HG03432 (cell line): Measurements from ENCODE around the gene TRPC1.
"Not testable (repeated sequence)": the region's sequence is repeated elsewhere in the genome, so short reads cannot be mapped to it uniquely, and the experiment has no call there.

Experiments used
- ATAC-seq: cut with Tn5 transposase; IDR thresholded peaks from one replicate; pipeline ENCODE4 v1.9.1; 2021; ENCODE audit warnings: mild to moderate bottlenecking, moderate library complexity; ENCODE audit not compliant: unreplicated experiment

TRPC1 gene

GRCh38 chr3:142750531-142750930 lies 26.7 kb downstream of the TRPC1 start:
- ATAC-seq = not testable (repeated sequence)

- ATAC-seq = not testable (repeated sequence)
Measured at GRCh38 chr3:142752605-142753004, 28.8 kb downstream of the TRPC1 start.

- ATAC-seq = no peak
Measured at GRCh38 chr3:142754494-142754893, 30.7 kb downstream of the TRPC1 start.

GRCh38 chr3:142768338-142768737 lies 44.5 kb downstream of the TRPC1 start:
- ATAC-seq = no peak

- ATAC-seq = no peak
Measured at GRCh38 chr3:142777927-142778326, 54.1 kb downstream of the TRPC1 start.

- no peak for ATAC-seq
Measured at GRCh38 chr3:142778541-142778940, 54.7 kb downstream of the TRPC1 start.

GRCh38 chr3:142779591-142779990 lies 55.8 kb downstream of the TRPC1 start:
- no peak for ATAC-seq

- no peak for ATAC-seq
Measured at GRCh38 chr3:142782616-142783015, 58.8 kb downstream of the TRPC1 start.

- no peak for ATAC-seq
Measured at GRCh38 chr3:142784228-142784627, 60.4 kb downstream of the TRPC1 start.

- ATAC-seq = no peak
Measured at GRCh38 chr3:142785996-142786395, 62.2 kb downstream of the TRPC1 start.

GRCh38 chr3:142787719-142788118 lies 63.9 kb downstream of the TRPC1 start:
- ATAC-seq = no peak

- no peak for ATAC-seq
Measured at GRCh38 chr3:142794508-142794907, 70.7 kb downstream of the TRPC1 start.

- no peak for ATAC-seq
Measured at GRCh38 chr3:142795332-142795731, 71.5 kb downstream of the TRPC1 start.

GRCh38 chr3:142796823-142797222 lies 73.0 kb downstream of the TRPC1 start:
- ATAC-seq = no peak

- ATAC-seq = no peak
Measured at GRCh38 chr3:142801746-142802145, 77.9 kb downstream of the TRPC1 start.

- ATAC-seq = no peak
Measured at GRCh38 chr3:142802891-142803290, 79.1 kb downstream of the TRPC1 start.

GRCh38 chr3:142808103-142808917 lies 84.5 kb downstream of the TRPC1 start:
- ATAC-seq = no peak

GRCh38 chr3:142809259-142809658 lies 85.4 kb downstream of the TRPC1 start:
- no peak for ATAC-seq

- ATAC-seq = no peak
Measured at GRCh38 chr3:142815803-142816202, 92.0 kb downstream of the TRPC1 start.

GRCh38 chr3:142817356-142817755 lies 93.5 kb downstream of the TRPC1 start:
- no peak for ATAC-seq

- no peak for ATAC-seq
Measured at GRCh38 chr3:142817897-142818296, 94.1 kb downstream of the TRPC1 start.

- ATAC-seq = no peak
Measured at GRCh38 chr3:142818651-142819050, 94.8 kb downstream of the TRPC1 start.

- ATAC-seq = no peak
Measured at GRCh38 chr3:142819179-142819578, 95.3 kb downstream of the TRPC1 start.
